HepG2 (cell line): ENCODE results near the gene TBC1D20. TPM values are rescaled to one million over a fixed set of nuclear protein-coding genes. Genes with fewer than 3 reads are reported as not detected.

Experiments used
- ARHGAP35 ChIP-seq: sonication (generic); formaldehyde crosslinking; IDR thresholded peaks from 2 replicates; pipeline ENCODE4 v1.9.0; 2022; ENCODE audit warnings: mild to moderate bottlenecking, inconsistent platforms, moderate library complexity, missing genetic modification reagents, borderline replicate concordance
- EHMT2 ChIP-seq: fragments of 200-600 bp; sonication (generic); IDR thresholded peaks from 2 replicates; pipeline ENCODE4 v1.7.0; 2017; ENCODE audit warnings: antibody characterized with exemption, low read depth, low read length, borderline replicate concordance
- GPBP1L1 ChIP-seq: sonication (generic); formaldehyde crosslinking; IDR thresholded peaks from 2 replicates; pipeline ENCODE4 v1.5.0; 2020; ENCODE audit warnings: mild to moderate bottlenecking, missing genetic modification reagents
- HOMEZ ChIP-seq: IDR thresholded peaks from 2 replicates; pipeline ENCODE4 v1.6.1; 2016; ENCODE audit warnings: low read depth
- KDM5B ChIP-seq: sonication (generic); formaldehyde crosslinking; IDR thresholded peaks from 2 replicates; pipeline ENCODE4 v1.4.0; 2020; ENCODE audit warnings: missing genetic modification reagents, mild to moderate bottlenecking, borderline replicate concordance
- MTA3 ChIP-seq: sonication (generic); formaldehyde crosslinking; IDR thresholded peaks from 2 replicates; pipeline ENCODE4 v1.4.0; 2020; ENCODE audit warnings: missing genetic modification reagents
- NR1H2 ChIP-seq: sonication (generic); formaldehyde crosslinking; IDR thresholded peaks from 2 replicates; pipeline ENCODE4 v1.8.1; 2022; ENCODE audit warnings: low read depth, missing genetic modification reagents, borderline replicate concordance
- PHF21A ChIP-seq: sonication (generic); formaldehyde crosslinking; IDR thresholded peaks from 2 replicates; pipeline ENCODE4 v1.5.0; 2020; ENCODE audit warnings: mild to moderate bottlenecking, missing genetic modification reagents
- RFXANK ChIP-seq: IDR thresholded peaks from 2 replicates; pipeline ENCODE4 v1.6.1; 2016
- TMF1 ChIP-seq: sonication (generic); formaldehyde crosslinking; IDR thresholded peaks from 2 replicates; pipeline ENCODE4 v1.8.1; 2022; ENCODE audit warnings: low read depth, missing genetic modification reagents
- ZBTB34 ChIP-seq: sonication (generic); formaldehyde crosslinking; IDR thresholded peaks from 2 replicates; pipeline ENCODE4 v1.8.0; 2022; ENCODE audit warnings: mild to moderate bottlenecking, missing genetic modification reagents
- ZBTB49 ChIP-seq: sonication (generic); formaldehyde crosslinking; IDR thresholded peaks from 2 replicates; pipeline ENCODE4 v1.4.0; 2020; ENCODE audit warnings: missing genetic modification reagents, borderline replicate concordance
- ZNF3 ChIP-seq: IDR thresholded peaks from 2 replicates; pipeline ENCODE4 v1.7.0; 2017; ENCODE audit warnings: inconsistent platforms
- ZNF558 ChIP-seq: sonication (generic); formaldehyde crosslinking; IDR thresholded peaks from 2 replicates; pipeline ENCODE4 v1.9.0; 2022; ENCODE audit warnings: mild to moderate bottlenecking, missing genetic modification reagents, borderline replicate concordance
- ZNF639 ChIP-seq: conservative IDR thresholded peaks from 2 replicates; pipeline ENCODE4 v1.6.1; 2018; ENCODE audit warnings: missing genetic modification reagents
- ZNF75D ChIP-seq: sonication (generic); formaldehyde crosslinking; IDR thresholded peaks from 2 replicates; pipeline ENCODE4 v1.8.1; 2023; ENCODE audit warnings: missing genetic modification reagents, mild to moderate bottlenecking, borderline replicate concordance
- ZNF770 ChIP-seq: sonication (generic); formaldehyde crosslinking; IDR thresholded peaks from 2 replicates; pipeline ENCODE4 v1.5.0; 2020; ENCODE audit warnings: mild to moderate bottlenecking, missing genetic modification reagents
- polyA plus RNA-seq, 8 experiments: library from polyadenylated mRNA; depleted of rRNA in 3 of 8; stranded (reverse) in 7 of 8; unstranded in 1 of 8; fragments of >200 nt; fragmentation: Illumina TruSeq in 4 of 8; extraction: Trizol in 4 of 8; gene quantifications; 2 replicates each; pipeline versions ENCODE4 v1.2.1 to v1.2.3, GENCODE V29; 2011 to 2016; ENCODE audit warnings: low read depth in 4 of 8, missing spikeins in 1 of 8, mixed read lengths in 1 of 8; ENCODE audit not compliant: insufficient read depth in 1 of 8
- total RNA-seq, 5 experiments: library from RNA; depleted of rRNA; stranded (reverse); fragments of >200 nt; fragmentation: Illumina TruSeq; extraction: Trizol; gene quantifications; 2 replicates each; pipeline ENCODE4 v1.2.3, GENCODE V29; 2016; ENCODE audit warnings: low read depth in 1 of 5

The TBC1D20 gene
- total and polyA plus RNA-seq, 2 of the 13 experiments (the other 11 are each of a cell fraction or from before 2014, with no cell fraction given) = 36.6 to 47.1 TPM

- TF ChIP-seq ZNF770 (CRISPR knock-in tag) (peak; percentile 75; the same call in 1 of the 2 replicates), ARHGAP35 (CRISPR knock-in tag) (0 out of 2 replicates have a peak, but pooled peaks have one; percentile 32), EHMT2 (peak; percentile 47; the same call in 1 of the 2 replicates), ZBTB34 (CRISPR knock-in tag) (no peak), ZNF639 (no peak; the same call in 1 of the 2 replicates), ZNF3 (no peak), ZNF558 (CRISPR knock-in tag) (peak; percentile 23; the same call in 1 of the 2 replicates), ZBTB49 (CRISPR knock-in tag) (no peak), ZNF75D (CRISPR knock-in tag) (no peak), PHF21A (CRISPR knock-in tag) (peak; percentile 80), RFXANK (CRISPR knock-in tag) (peak; percentile 78), GPBP1L1 (no peak), HOMEZ (CRISPR knock-in tag) (peak; percentile 83; the same call in 1 of the 2 replicates), NR1H2 (CRISPR knock-in tag) (no peak), TMF1 (0 out of 2 replicates have a peak, but pooled peaks have one; percentile 33), MTA3 (CRISPR knock-in tag) (no peak), KDM5B (CRISPR knock-in tag) (no peak)
Measured at GRCh38 chr20:401682-402495, 60.4 kb downstream of the TBC1D20 start (continued).
